Measurements from ENCODE around the gene CALHM1.
"Not testable (repeated sequence)": the region's sequence is repeated elsewhere in the genome, so short reads cannot be mapped to it uniquely, and the experiment has no call there.

The CALHM1 gene

GRCh38 chr10:103493362-103493915 lies 34.7 kb upstream of the CALHM1 start, which contains the start of gene NEURL1:
TSS of gene NEURL1 (plus strand) at chr10:103493705. CDS start at chr10:103494388, 683 bp downstream.
- no peak for TF ChIP-seq CTCF (conservative IDR thresholded peaks at IDR 0.05; ENCODE audit: low read depth, low read length)
- no peak for DNase-seq (ENCODE audit: low read depth)
- peak within 1 kb of the TSS; percentile 49 for H3K4me3 ChIP-seq (ENCODE audit: low read depth, low read length)

GRCh38 chr10:103492655-103493261 lies 34.1 kb upstream of the CALHM1 start:
- DNase-seq (ENCODE audit: low read depth), result no peak
- TF ChIP-seq CTCF (conservative IDR thresholded peaks at IDR 0.05; ENCODE audit: low read depth, low read length), result no peak
- no peak overlapping the region for H3K4me3 ChIP-seq (ENCODE audit: low read depth, low read length)

GRCh38 chr10:103491729-103492364 lies 33.1 kb upstream of the CALHM1 start:
- H3K4me3 ChIP-seq (ENCODE audit: low read depth, low read length), result no peak overlapping the region
- no peak for TF ChIP-seq CTCF (conservative IDR thresholded peaks at IDR 0.05; ENCODE audit: low read depth, low read length)
- DNase-seq (ENCODE audit: low read depth), result peak; percentile 96

- TF ChIP-seq CTCF (conservative IDR thresholded peaks at IDR 0.05; ENCODE audit: low read depth, low read length), result no peak
- no peak overlapping the region for H3K4me3 ChIP-seq (ENCODE audit: low read depth, low read length)
- DNase-seq (ENCODE audit: low read depth), result no peak
Observed at GRCh38 chr10:103490986-103491314, 32.2 kb upstream of the CALHM1 start.

- TF ChIP-seq CTCF (conservative IDR thresholded peaks at IDR 0.05; ENCODE audit: low read depth, low read length), result no peak
- H3K4me3 ChIP-seq (ENCODE audit: low read depth, low read length), result no peak overlapping the region
- no peak for DNase-seq (ENCODE audit: low read depth)
Observed at GRCh38 chr10:103487410-103487708, 28.7 kb upstream of the CALHM1 start.

GRCh38 chr10:103486635-103487409 lies 28.1 kb upstream of the CALHM1 start:
- H3K4me3 ChIP-seq (ENCODE audit: low read depth, low read length); DNase-seq (ENCODE audit: low read depth): not testable (repeated sequence)

- H3K4me3 ChIP-seq (ENCODE audit: low read depth, low read length), result no peak overlapping the region
- DNase-seq (ENCODE audit: low read depth), result peak; percentile 88
- TF ChIP-seq CTCF (conservative IDR thresholded peaks at IDR 0.05; ENCODE audit: low read depth, low read length), result peak; percentile 71
Observed at GRCh38 chr10:103481974-103482531, 23.4 kb upstream of the CALHM1 start.

All from choroid plexus epithelial cell (primary cell).